ENCODE measurements around the gene CSF1R.

DNA sequence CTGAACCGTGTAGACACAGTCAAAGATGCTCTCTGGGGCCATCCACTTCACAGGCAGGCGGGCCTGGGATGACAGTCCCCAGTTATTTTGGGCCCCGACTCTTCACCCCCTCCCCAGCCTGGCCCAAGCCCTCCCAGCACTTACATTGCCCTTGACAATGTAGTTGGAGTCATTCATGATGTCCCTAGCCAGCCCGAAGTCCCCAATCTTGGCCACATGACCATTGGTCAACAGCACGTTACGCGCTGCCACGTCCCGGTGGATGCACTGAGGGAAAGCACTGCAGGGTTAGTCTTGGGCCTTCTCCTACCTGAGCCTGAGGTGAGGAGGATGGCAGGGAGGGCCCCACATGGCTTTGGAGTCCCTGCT, 30.3 kb downstream of the CSF1R start:
- TF ChIP-seq CTCF (IDR thresholded peaks at IDR 0.05 in 4 of 5, conservative IDR thresholded peaks at IDR 0.05 in 1 of 5) (no peak), POLR2A (IDR thresholded peaks at IDR 0.05) (no peak)
